SH-SY5Y (cell line): ENCODE results near the gene PREX1.

ENCODE experiments used
- GATA2 ChIP-seq: IDR thresholded peaks from 2 replicates; pipeline ENCODE4 v1.6.1; 2011; ENCODE audit warnings: mild to moderate bottlenecking, low read depth, low read length
- GATA3 ChIP-seq: IDR thresholded peaks from 2 replicates; pipeline ENCODE4 v1.6.1; 2011; ENCODE audit warnings: low read depth, mild to moderate bottlenecking, low read length, moderate library complexity

GRCh38 chr20:48671141-48671540 is 156.7 kb downstream of the PREX1 start:
- TF ChIP-seq GATA2 (no peak), GATA3 (no peak)
